GM19463 (cell line): ENCODE data around the gene CCDC170.
"Not testable (repeated sequence)": the region's sequence is repeated elsewhere in the genome, so short reads cannot be mapped to it uniquely, and the experiment has no call there.

Experiments
- ATAC-seq: cut with Tn5 transposase; IDR thresholded peaks from one replicate; pipeline ENCODE4 v1.9.1; 2021; ENCODE audit warnings: mild to moderate bottlenecking, moderate library complexity; ENCODE audit not compliant: unreplicated experiment

The CCDC170 gene

DNA sequence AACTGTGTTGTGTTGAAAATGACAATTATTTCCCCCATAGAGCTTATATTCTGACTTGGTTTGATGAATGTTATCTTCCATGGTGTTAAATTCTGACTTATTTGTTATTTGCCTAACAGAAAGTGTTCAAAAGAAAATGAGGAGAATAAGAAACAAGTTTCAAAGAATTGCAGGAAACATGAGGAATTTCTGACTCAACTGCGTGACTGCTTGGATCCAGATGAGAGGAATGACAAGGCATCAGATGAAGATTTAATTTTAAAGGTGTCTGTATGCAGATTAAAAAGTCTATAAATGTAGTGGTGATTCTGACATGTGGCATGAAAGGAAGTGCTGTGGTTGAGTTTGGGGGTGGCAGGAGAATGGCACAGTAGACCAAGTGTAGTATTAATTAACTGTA, 50.6 kb downstream of the CCDC170 start:
- no peak for ATAC-seq

DNA sequence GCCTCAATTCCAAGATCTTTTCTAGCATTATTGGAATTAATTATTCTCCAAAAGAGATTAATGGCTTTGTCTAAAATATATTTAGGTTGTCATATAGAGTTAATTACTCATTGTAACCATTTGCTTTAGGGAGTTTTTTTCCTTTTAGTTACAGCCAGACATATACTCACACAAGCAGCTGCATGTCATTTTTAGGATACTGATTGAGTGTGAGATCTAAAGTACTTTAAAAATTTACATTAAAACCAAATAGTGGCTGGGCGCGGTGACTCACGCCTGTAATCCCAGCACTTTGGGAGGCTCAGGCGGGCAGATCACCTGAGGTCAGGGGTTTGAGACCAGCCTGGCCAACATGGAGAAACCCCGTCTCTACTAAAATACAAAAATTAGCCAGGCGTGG, 51.1 kb downstream of the CCDC170 start:
- not testable (repeated sequence) for ATAC-seq

GRCh38 chr6:151546941-151547659, 53.3 kb downstream of the CCDC170 start:
- no peak for ATAC-seq

DNA sequence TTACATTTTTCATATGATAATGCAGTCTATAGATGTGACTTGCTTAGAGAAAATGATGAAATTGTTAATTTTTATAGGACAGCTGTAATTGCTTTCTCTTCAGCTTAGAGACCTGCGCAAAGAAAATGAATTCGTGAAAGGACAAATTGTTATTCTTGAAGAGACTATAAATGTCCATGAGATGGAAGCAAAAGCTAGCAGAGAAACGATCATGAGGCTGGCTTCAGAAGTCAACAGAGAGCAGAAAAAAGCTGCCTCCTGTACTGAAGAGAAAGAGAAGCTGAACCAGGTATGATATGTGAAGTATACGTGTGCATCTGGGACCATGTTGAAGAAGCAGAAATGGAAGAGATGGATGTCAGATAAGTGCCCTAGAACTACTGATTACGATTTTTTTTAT, 54.4 kb downstream of the CCDC170 start:
- no peak for ATAC-seq

GRCh38 chr6:151549790-151550189, 56.0 kb downstream of the CCDC170 start:
- ATAC-seq, result no peak

- ATAC-seq, result no peak
Observed at GRCh38 chr6:151550618-151551017, 56.8 kb downstream of the CCDC170 start.

DNA sequence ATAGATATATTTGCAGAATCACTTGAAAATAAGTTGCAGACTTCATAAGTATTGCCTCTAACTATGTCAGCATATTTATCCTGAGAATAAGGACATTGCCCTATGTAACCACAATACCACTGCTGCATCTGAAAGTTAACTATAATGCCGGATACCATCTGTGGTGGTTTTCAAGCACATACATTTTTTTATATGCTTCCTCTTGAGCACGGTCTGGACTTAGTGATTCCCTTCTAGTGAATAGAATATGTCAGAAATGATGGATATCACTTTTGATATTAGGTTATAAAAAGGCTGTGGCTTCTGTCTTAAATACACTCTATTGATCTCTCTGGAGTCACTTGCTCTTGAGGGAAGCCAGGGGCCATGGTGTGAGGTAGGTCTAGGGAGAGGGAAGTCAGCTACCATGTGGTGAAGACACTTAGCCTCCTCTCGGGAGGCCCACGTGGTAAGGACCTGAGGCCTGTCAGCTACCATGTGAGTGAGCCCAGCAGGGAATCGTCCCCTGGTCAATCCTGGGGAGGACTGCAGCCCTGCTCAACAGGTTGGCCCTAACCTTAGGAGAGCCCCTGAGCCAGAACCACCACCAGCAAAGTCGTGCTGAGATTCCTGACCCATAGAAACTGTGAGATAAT, 57.5 kb downstream of the CCDC170 start:
- no peak for ATAC-seq

- no peak for ATAC-seq
Observed at GRCh38 chr6:151553416-151554165, 59.8 kb downstream of the CCDC170 start.

- no peak for ATAC-seq
Observed at GRCh38 chr6:151561238-151561637, 67.4 kb downstream of the CCDC170 start.

DNA sequence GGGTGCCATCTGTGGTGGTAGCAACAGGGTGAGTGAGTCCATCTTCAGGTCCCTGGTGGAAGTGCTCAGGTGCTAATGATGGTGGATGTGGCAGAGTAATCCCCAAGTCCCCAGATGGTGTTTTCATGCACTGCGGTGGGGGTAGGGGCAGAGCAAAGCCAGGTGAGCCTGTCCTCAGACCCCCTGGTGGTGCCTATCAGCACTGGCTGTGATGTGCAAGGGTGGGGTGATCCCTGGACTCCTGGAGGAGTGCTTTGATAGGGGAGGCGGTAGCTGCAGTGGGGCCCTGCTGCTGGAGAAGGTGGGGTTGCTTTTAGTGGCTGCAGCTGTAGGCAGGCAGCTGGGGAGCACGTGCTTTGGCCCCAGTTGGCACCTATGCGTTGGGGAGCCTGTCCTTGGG, 70.8 kb downstream of the CCDC170 start:
- no peak for ATAC-seq

DNA sequence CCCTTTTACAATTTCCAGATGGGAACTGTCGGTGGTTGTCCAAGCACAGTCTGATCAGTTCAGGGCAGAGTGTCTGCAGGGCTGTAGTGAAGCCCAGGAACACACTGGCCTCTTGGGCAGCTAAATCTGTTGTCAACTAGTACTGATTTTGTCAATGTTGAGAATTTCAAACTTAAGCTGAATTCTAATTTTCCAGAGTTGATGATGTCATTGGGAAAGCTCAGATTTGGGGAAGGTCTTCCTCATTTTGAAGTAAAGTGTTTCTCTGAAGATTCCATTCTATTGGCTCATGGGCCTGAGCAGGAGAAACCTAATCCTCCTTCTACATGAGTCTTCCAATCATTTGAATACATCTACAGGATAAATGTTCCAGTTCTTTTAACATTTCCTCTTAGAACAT, 72.1 kb downstream of the CCDC170 start:
- ATAC-seq, result no peak

- no peak for ATAC-seq
Observed at GRCh38 chr6:151566557-151566956, 72.7 kb downstream of the CCDC170 start.

DNA sequence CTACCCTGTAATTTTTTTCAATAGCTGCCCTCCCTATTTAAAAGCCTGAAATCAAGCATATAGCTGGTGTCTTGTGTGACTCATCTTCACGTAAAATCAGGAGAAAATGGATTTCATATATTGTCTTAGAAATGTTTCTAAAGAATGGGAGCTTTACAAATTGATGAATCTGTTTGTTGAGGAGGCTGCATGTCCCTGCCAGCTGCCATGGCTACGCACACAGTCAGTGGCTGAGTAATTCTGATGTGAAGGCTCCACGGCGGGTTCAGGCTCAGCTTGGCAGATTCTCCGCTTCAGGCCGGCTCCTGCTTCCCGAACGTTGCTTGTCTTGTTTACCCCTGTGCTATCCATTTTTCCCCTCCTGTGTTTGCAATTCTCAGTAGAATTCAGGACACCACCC, 82.8 kb downstream of the CCDC170 start:
- no peak for ATAC-seq

GRCh38 chr6:151577257-151577656, 83.4 kb downstream of the CCDC170 start:
- no peak for ATAC-seq

GRCh38 chr6:151585741-151586140, 91.9 kb downstream of the CCDC170 start:
- no peak for ATAC-seq

DNA sequence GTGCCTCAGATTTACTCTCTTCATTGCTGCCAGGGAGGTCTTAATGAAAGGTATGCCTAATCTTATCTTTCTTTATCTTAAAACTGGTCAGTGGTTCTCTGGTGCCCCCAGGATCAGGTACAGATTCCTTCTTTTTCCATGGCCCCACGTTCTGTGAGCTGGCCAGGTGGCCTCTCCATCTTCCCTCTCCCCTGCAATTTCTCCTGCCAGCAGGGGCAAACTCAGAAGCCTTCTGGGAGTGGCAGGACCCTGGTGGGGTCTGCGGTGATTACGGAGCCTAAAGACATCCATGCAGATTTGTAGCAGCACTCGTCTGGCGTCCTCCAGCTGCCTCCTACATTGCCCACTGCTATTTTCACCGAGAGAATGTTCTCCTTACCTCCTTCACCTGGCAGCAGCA, 95.8 kb downstream of the CCDC170 start:
- no peak for ATAC-seq

- ATAC-seq, result no peak
Observed at GRCh38 chr6:151590742-151591141, 96.9 kb downstream of the CCDC170 start.

GRCh38 chr6:151592449-151593159, 98.8 kb downstream of the CCDC170 start:
- no peak for ATAC-seq

DNA sequence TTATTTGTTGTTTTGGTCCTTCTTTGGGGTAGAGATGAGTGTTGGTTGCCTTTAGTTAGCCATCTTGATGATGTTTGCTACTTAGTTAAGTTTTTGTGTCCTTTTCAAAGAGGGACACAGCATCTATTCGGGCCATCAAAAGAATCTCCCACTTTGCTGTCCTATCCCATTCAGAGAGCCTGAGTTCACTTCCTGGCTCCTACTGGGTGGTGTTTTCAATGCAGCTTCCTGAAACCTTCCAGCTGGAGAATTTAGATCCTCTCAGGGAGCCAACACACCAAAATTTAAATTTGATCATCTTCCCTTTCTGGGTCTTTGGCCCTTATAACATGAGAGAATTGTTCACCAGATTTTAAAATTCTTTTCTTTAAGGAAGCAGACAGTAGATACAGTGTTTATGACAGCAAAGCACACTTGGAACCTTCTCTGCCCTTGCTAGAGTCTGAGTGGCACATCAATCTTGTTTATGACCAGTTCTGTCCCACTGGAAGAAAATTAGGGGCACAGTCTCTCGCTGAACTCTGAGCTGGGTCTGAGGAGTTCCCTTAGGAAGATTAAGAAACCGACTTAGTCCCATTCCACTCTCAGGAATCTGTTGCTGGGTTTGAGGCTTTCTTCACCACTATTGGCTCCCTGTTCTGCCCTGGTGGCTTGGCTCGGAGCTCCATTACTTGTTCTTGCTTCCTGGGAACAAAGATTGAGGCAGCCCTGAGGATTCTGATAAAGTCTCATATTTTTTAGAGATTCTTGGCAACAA, 115.5 kb downstream of the CCDC170 start:
- ATAC-seq, result no peak

- no peak for ATAC-seq
Observed at GRCh38 chr6:151610326-151610725, 116.5 kb downstream of the CCDC170 start.

GRCh38 chr6:151614630-151615029, 120.8 kb downstream of the CCDC170 start:
- no peak for ATAC-seq
